ENCODE results near the gene HDAC10. TPM values are rescaled to one million over a fixed set of nuclear protein-coding genes. Genes with fewer than 3 reads are reported as not detected.

The HDAC10 gene
- total and polyA plus RNA-seq, 10 of the 15 experiments (the other 5 are each of a cell fraction or from before 2014, with no cell fraction given): 0.26 to 48.6 (median 5.0) TPM

GRCh38 chr22:50229370-50229769 lies 21.7 kb downstream of the HDAC10 start (continued):
- TF ChIP-seq MEF2B (IDR thresholded peaks at IDR 0.05; ENCODE audit: partially characterized antibody, poor library complexity, severe bottlenecking) (no peak), FOS (IDR thresholded peaks at IDR 0.05; ENCODE audit: borderline replicate concordance, extremely low read depth, insufficient read length) (no peak), SUZ12 (IDR thresholded peaks at IDR 0.05; ENCODE audit: unreplicated experiment) (no peak), ETV6 (conservative IDR thresholded peaks at IDR 0.05 in 1 of 2, IDR thresholded peaks at IDR 0.05 in 1 of 2; ENCODE audit: borderline replicate concordance in 1 of 2, low read depth in 1 of 2) (no peak), CREB1 (IDR thresholded peaks at IDR 0.05; ENCODE audit: low read depth) (no peak)

- Histone ChIP-seq H3K27ac (ENCODE audit: control insufficient read depth, insufficient read depth) (no peak overlapping the region), H3K79me2 (ENCODE audit: control insufficient read depth, insufficient read depth, low read length) (no peaks in the 10 kb centered on the region), H3K4me1 (ENCODE audit: control insufficient read depth, insufficient read depth, low read length) (no peaks in the 10 kb centered on the region), H3K9ac (ENCODE audit: control insufficient read depth, insufficient read depth, low read length) (no peak overlapping the region), H4K20me1 (ENCODE audit: control insufficient read depth, insufficient read depth) (no peaks in the 10 kb centered on the region), H3K9me3 (replicated peaks; ENCODE audit: control insufficient read depth, insufficient read depth, low read length) (no peaks in the 10 kb centered on the region), H3K27me3 (replicated peaks in 1 of 2; ENCODE audit: control insufficient read depth in 2 of 2, insufficient read depth in 2 of 2, low read length in 1 of 2) (no peaks in the 10 kb centered on the region), H3K4me3 (no peak overlapping the region), H2AFZ (ENCODE audit: control insufficient read depth, low read depth, low read length) (no peak overlapping the region), H3K4me2 (ENCODE audit: control insufficient read depth, insufficient read depth) (no peak overlapping the region), H3K36me3 (ENCODE audit: control insufficient read depth in 2 of 2, insufficient read depth in 2 of 2, low read length in 1 of 2) (peaks cover 3 to 18% of the 10 kb centered on the region in 2 experiments; a peak in 3 of 4 replicates)
- intact Hi-C loops (cut with micrococcal nuclease; ENCODE audit: unreplicated experiment): no loop called here
- in situ Hi-C loops (cut with MboI): no loop called here
- 88% methylated on average over 9 of the region's 9 CpGs for WGBS (ENCODE audit: insufficient coverage, insufficient replicate concordance, low lambda C conversion rate, missing lambda C conversion rate)
- no TSS peak for BruUV-seq (replicated peaks)
- FAIRE-seq: no peak
- ChIA-PET CTCF (no interaction called here), RAD21 (ENCODE audit: unreplicated experiment) (interaction anchor here (1.0 kb wide), 1 partner anchor 80 kb away, joined by 3 read pairs; no protein-coding TSS in a partner anchor), POLR2A (interaction anchor here (0.5 to 0.6 kb wide), 2 partner anchors 66 to 68 kb away, joined by 3 read pairs; no protein-coding TSS in a partner anchor), SMC1A (ENCODE audit: uncharacterized antibody, unreplicated experiment) (no interaction called here)
- DNase-seq (ENCODE audit: low read depth, low spot score): no peak
- no peak for ATAC-seq
- TF ChIP-seq RBBP5 (conservative IDR thresholded peaks at IDR 0.05): no peak
- no peak for TF ChIP-seq NR2F1 (conservative IDR thresholded peaks at IDR 0.05)
- TF ChIP-seq ELK1 (IDR thresholded peaks at IDR 0.05; ENCODE audit: low read depth, low read length): no peak
- no peak for TF ChIP-seq E2F8 (IDR thresholded peaks at IDR 0.05; ENCODE audit: low read depth, partially characterized antibody)
- no peak for TF ChIP-seq REST (IDR thresholded peaks at IDR 0.05; ENCODE audit: low read depth, low read length)
- no peak for TF ChIP-seq SUPT20H (IDR thresholded peaks at IDR 0.05; ENCODE audit: borderline replicate concordance, control insufficient read depth, low read depth, low read length)
- TF ChIP-seq CREM (IDR thresholded peaks at IDR 0.05; ENCODE audit: low read depth): no peak
- no peak for TF ChIP-seq PAX8 (IDR thresholded peaks at IDR 0.05)
- no peak for TF ChIP-seq NFXL1 (IDR thresholded peaks at IDR 0.05; ENCODE audit: borderline replicate concordance)
Measured at GRCh38 chr22:50228366-50228765, 22.7 kb downstream of the HDAC10 start.

Data from GM12878 (cell line).